SHP77 treated with DMSO at 0.1 percent for 48 hours (cell line): ENCODE results near the gene OST4.
A peak's percentile ranks its signal among the peaks of the same experiment; 100 is the strongest.
"Not testable (repeated sequence)": the region's sequence is repeated elsewhere in the genome, so short reads cannot be mapped to it uniquely, and the experiment has no call there.

Experiments
- DNase-seq: peaks from one replicate; lab custom pipeline; 2025; lab: John Stamatoyannopoulos, UW

The OST4 gene

DNA sequence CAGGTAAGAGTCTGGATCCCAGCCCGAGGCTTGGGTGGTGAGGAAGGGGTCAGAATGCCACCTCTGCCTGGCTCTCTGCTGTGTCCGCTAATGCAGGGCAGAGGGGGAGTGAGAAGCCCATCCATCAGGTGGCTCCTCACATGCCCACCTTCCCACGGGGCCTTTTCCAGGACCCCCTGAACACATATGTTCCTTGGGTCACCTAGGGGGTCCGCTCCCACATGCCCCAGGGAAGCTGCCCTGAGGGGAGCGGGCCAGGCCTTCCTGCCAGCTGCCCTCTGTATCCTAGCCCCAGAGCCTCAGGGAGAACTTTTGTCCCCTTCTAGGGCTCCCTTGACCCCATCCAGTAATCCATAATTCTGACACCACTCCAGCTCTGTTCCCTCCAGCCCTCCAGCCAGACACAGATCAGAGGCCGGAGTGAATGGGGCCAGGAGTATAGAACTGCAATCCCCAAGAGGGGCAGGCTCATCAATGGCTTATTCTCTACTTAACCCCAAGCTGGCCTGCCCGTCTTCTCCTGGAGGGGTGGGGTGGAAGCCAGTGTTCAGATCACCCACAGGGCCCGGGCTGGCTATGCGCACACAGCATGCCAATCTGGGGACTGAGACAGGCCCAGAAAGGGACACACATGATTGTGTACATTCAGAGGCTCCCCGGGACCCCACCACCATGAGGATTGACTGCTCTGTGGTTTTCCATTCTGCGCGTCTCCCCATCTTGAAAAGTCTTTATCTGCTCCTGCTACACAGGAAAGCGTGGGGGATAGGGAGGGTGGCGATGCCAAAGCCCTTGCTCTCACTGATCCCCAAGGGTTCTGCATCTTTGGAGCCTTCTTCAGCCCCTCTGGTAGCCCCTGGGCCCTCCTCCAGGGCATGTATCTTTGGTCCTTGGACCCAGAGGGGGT lies 8.0 kb upstream of the OST4 start:
- no peak for DNase-seq

DNA sequence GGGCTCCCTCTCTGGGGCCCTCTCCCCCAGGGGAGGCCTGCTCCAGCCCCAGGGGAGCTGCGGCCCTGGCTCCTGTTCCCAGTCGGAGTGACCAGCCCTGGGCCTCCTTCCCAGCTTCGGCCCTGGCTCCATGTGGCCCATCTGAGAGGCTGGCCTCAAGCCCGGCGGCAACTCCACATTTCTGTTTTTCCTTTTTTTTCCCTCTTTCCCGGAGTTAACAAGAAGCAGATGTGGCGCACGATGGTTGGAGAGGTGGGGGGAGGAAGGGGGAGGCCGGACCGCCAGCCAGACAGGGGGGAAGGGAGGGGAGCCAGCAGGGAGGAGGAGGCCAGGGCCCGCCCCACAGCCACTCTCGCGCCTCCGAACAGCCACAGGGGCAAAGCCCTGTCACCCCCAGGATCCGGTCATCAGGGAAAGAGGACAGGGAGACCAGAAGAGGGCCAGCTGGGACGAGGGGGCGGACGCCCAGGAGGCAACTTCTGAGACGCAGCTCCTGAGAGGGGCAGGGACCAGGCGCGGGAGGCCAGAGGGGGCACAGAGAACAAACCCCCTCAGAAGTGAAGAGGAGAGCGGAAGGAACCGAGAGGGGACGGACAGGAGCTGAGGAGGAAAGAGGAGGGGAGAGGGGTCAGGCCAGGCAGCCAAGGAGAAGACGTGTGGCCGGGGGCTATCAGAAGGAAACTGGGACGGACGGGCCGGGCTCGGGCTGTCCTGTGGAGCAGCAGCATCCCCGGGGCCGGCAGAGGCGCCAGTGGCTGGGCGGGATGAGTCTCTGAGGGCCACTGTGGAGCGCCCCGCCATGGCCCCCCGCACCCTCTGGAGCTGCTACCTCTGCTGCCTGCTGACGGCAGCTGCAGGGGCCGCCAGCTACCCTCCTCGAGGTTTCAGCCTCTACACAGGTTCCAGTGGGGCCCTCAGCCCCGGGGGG lies 7.1 kb upstream of the OST4 start, which contains the start of gene EMILIN1:
EMILIN1 (plus strand) TSS at position 349 of the 928 bp plus-strand sequence; CDS start at position 800, 451 bp downstream.
- DNase-seq, result no peak

DNA sequence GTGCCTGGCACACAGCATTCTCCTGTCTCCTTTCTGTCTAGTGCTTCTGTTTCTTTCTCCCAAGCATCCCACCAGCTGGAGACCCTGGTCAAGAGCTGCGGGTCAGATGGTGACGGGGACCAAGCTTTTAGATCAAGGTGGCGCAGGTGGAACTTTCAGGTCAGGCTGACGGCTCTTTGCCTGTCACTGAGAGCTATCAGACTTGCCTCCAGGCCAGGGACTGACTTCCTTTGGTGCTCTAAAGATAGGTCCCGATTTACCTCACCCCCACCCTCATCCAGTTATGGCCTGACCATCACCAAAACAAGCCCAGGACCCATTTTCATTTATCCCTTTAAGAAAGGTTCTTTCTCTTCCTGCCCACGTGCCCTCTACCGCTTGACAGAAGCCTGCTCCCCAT lies 5.8 kb upstream of the OST4 start:
- no peak for DNase-seq

- DNase-seq, result no peak
Measured at GRCh38 chr2:27076323-27076722, 4.9 kb upstream of the OST4 start.

DNA sequence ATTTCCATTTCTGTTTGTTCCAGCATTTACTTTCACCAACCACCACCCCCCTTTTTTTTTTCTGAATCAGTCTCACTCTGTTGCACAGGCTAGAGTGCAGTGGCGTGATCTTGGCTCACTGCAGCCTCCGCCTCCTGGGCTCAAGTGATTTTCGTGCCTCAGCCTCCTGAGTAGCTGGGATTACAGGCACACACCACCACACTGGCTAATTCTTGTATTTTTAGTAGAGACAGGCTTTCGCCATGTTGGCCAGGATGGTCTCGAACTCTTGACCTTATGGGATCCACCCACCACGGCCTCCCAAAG lies 4.1 kb upstream of the OST4 start:
- not testable (repeated sequence) for DNase-seq

GRCh38 chr2:27074738-27075565 lies 3.5 kb upstream of the OST4 start:
- DNase-seq, result peak; percentile 45

GRCh38 chr2:27073782-27074181 lies 2.3 kb upstream of the OST4 start:
- no peak for DNase-seq

GRCh38 chr2:27072920-27073319 lies 1.5 kb upstream of the OST4 start:
- no peak for DNase-seq

- DNase-seq, result no peak
Measured at GRCh38 chr2:27071990-27072830, 756 bp upstream of the OST4 start.

DNA sequence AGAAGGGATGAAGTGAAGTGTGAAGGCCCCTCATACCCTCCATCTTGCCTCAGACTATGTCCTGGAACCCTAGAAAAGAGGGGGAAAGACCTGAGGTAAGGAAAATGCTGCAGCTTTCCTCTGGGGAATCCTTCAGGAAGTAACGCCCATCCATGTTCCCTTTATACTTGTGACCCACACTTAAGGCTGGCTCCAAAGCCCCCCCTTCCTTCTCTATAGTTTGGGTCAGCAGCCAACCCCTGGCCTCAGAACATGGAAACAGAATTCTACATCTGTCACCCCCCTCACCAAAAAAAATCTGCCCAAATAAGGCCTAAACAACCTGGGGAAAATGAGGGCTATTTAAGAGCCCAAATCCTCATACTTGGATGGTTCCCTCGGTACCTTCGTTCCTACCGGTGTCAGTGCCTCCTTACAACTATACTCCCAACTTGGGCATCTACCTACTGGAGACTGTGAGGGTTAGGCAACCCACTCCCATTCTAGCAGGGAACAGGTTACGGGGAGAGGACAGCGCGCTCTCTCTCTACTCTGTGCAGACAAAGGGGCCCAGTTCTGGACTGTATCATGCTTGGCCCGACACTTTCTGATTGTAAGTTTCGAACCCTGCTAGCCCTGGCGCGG lies 689 bp downstream of the OST4 start:
- DNase-seq, result no peak

- DNase-seq, result no peak
Measured at GRCh38 chr2:27069961-27070618, 1.4 kb downstream of the OST4 start.

GRCh38 chr2:27069436-27069835 lies 2.0 kb downstream of the OST4 start:
- no peak for DNase-seq

- DNase-seq, result no peak
Measured at GRCh38 chr2:27067385-27067784, 4.1 kb downstream of the OST4 start.

- DNase-seq, result no peak
Measured at GRCh38 chr2:27065128-27065527, 6.3 kb downstream of the OST4 start.

GRCh38 chr2:27060323-27060722 lies 11.1 kb downstream of the OST4 start:
- no peak for DNase-seq

- no peak for DNase-seq
Measured at GRCh38 chr2:27059141-27059820, 12.2 kb downstream of the OST4 start.

DNA sequence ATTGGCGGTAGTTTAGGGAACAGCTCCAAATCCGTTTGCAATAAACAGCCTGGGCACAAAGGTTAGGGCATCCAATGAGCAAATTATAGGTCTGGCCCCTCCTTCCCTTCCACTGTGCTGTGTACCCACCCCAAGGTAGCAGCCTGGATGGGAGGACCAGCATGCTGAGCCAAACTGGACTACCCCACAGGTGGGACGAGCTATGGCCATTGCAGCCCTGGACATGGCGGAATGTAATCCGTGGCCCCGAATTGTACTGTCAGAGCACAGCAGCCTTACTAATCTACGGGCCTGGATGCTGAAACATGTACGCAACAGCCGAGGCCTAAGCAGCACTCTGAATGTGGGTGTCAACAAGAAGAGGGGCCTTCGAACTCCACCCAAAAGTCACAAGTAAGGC lies 13.2 kb downstream of the OST4 start:
- no peak for DNase-seq

DNA sequence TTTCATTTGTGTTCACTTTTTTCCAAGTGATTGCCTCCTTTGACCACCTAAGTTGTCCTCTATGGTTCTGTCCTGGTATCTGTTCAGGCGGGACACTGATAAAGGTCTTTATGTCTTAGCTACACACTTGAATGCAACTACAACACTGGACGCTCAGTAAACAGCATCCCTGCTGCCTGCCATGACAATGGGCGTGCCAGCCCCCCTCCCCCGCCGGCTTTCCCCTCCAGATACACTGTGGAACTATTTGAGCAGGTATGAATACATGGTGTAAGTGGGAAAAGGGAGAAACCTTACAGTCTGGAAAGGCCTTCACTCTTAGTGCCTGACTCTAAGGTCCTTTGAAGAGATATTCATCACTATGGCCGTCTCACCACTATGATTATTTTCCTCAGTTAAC lies 14.3 kb downstream of the OST4 start:
- no peak for DNase-seq

DNA sequence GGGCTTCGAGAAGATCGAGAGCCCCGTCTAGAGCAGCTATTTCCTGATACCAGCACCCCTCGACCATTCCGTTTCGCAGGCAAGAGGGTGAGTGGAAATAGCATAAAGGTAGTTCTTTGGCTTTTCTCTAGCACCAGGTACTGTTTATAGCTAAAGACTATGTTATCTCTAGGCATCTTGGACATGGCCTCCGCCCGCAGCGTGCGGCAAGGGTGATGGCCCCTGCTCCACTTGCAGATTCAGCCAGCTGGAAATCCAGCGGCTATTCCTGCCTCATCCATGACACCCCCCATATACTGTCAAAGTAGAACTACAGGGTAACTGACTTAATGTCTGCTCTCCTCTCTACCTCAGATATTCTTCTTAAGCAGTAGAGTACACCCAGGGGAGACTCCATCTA lies 16.7 kb downstream of the OST4 start:
- no peak for DNase-seq

DNA sequence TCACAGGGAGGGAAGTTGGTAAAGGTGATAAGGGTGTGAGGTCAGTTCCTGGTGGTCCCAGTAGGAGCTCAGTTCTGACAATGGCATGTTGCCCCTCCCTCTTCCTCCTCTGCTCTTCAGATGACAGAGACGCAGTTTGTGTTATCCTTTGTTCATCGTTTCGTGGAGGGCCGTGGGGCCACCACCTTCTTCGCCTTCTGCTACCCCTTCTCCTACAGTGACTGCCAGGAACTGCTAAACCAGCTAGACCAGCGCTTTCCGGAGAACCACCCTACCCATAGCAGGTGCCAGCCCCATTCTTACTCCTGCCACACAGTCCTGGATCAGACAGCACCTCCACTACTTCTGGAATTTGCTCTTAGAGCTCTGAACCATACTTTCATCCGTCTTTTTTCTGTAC lies 17.7 kb downstream of the OST4 start:
- no peak for DNase-seq
